HG03457 (cell line): ENCODE results near the gene ETFA.
"Not testable (repeated sequence)": the region's sequence is repeated elsewhere in the genome, so short reads cannot be mapped to it uniquely, and the experiment has no call there.

Experiments used
- ATAC-seq: cut with Tn5 transposase; IDR thresholded peaks from one replicate; pipeline ENCODE4 v1.9.1; 2021; ENCODE audit warnings: moderate number of reproducible peaks; ENCODE audit not compliant: unreplicated experiment

Gene ETFA

GRCh38 chr15:76285241-76285825, 25.9 kb downstream of the ETFA start:
- no peak for ATAC-seq

GRCh38 chr15:76282465-76282864, 28.8 kb downstream of the ETFA start:
- ATAC-seq, result no peak

GRCh38 chr15:76278651-76279050, 32.6 kb downstream of the ETFA start:
- ATAC-seq, result no peak

- no peak for ATAC-seq
These were observed 36.4 kb downstream of the ETFA start for GRCh38 chr15:76274821-76275220.

GRCh38 chr15:76274226-76274625, 37.0 kb downstream of the ETFA start:
- no peak for ATAC-seq

GRCh38 chr15:76270876-76271275, 40.4 kb downstream of the ETFA start:
- ATAC-seq, result no peak

- no peak for ATAC-seq
These were observed 44.2 kb downstream of the ETFA start for GRCh38 chr15:76267077-76267476.

GRCh38 chr15:76265769-76266168, 45.5 kb downstream of the ETFA start:
- ATAC-seq, result not testable (repeated sequence)

GRCh38 chr15:76260246-76260938, 50.9 kb downstream of the ETFA start:
- ATAC-seq, result no peak

- no peak for ATAC-seq
These were observed 51.9 kb downstream of the ETFA start for GRCh38 chr15:76259392-76259791.

GRCh38 chr15:76258460-76258859, 52.8 kb downstream of the ETFA start:
- no peak for ATAC-seq

- no peak for ATAC-seq
These were observed 57.4 kb downstream of the ETFA start for GRCh38 chr15:76253691-76254473.

GRCh38 chr15:76252249-76252648, 59.0 kb downstream of the ETFA start:
- no peak for ATAC-seq

- no peak for ATAC-seq
These were observed 59.6 kb downstream of the ETFA start for GRCh38 chr15:76251717-76252116.

GRCh38 chr15:76245072-76245610, 66.1 kb downstream of the ETFA start:
- ATAC-seq, result no peak

GRCh38 chr15:76239786-76240185, 71.5 kb downstream of the ETFA start:
- no peak for ATAC-seq

- ATAC-seq, result no peak
These were observed 74.9 kb downstream of the ETFA start for GRCh38 chr15:76236350-76236749.

- no peak for ATAC-seq
These were observed 76.0 kb downstream of the ETFA start for GRCh38 chr15:76235186-76235826.

GRCh38 chr15:76234337-76234889, 76.9 kb downstream of the ETFA start:
- no peak for ATAC-seq

GRCh38 chr15:76233921-76234320, 77.3 kb downstream of the ETFA start:
- no peak for ATAC-seq

- ATAC-seq, result no peak
These were observed 82.0 kb downstream of the ETFA start for GRCh38 chr15:76229266-76229665.
